ENCODE data around the gene MAP1A.

- TF ChIP-seq POLR2AphosphoS5 (IDR thresholded peaks at IDR 0.05; ENCODE audit: low read depth, low read length), result no peak
- TF ChIP-seq POLR2A (IDR thresholded peaks at IDR 0.05; ENCODE audit: low read depth, low read length), result no peak
These were observed 33.3 kb downstream of the MAP1A start for GRCh38 chr15:43550527-43551363.

All from GM12892 (cell line).